ENCODE measurements around the gene MAU2. TPM values are rescaled to one million over a fixed set of nuclear protein-coding genes. Genes with fewer than 3 reads are reported as not detected.

Gene MAU2
- total RNA-seq, 1 experiment from 2014 or later, result 37.3 TPM

- Histone ChIP-seq H3K79me2 (ENCODE audit: low read length) (no peaks in the 10 kb centered on the region), H3K9me2 (replicated peaks; ENCODE audit: insufficient read depth, low read length) (no peaks in the 10 kb centered on the region), H3K27ac (ENCODE audit: low read length) (no peak overlapping the region), H3K4me1 (ENCODE audit: low read length) (peaks cover 5% of the 10 kb centered on the region), H3K27me3 (ENCODE audit: low read length) (no peaks in the 10 kb centered on the region), H3K36me3 (ENCODE audit: insufficient read depth, low read length) (peaks cover 7% of the 10 kb centered on the region; the same call in 1 of the 2 replicates), H3K4me3 (ENCODE audit: low read length) (no peak overlapping the region), H3K9ac (ENCODE audit: low read length) (no peak overlapping the region), H4K20me1 (ENCODE audit: insufficient read depth, low read depth, low read length) (no peaks in the 10 kb centered on the region), H2AFZ (ENCODE audit: low read length) (no peak overlapping the region), H3K9me3 (ENCODE audit: low read length) (no peaks in the 10 kb centered on the region), H3K4me2 (ENCODE audit: low read depth, low read length, poor library complexity, severe bottlenecking) (no peak overlapping the region)
- no peak for DNase-seq
These were observed 41.5 kb upstream of the MAU2 start for GRCh38 chr19:19279062-19279612.

- H3K4me2 ChIP-seq (ENCODE audit: low read depth, low read length, poor library complexity, severe bottlenecking), result no peak overlapping the region
- H3K27ac ChIP-seq (ENCODE audit: low read length), result no peak overlapping the region
- H3K4me1 ChIP-seq (ENCODE audit: low read length), result peaks cover 5% of the 10 kb centered on the region
- no peak for DNase-seq
- H3K9me3 ChIP-seq (ENCODE audit: low read length), result no peaks in the 10 kb centered on the region
- H3K36me3 ChIP-seq (ENCODE audit: insufficient read depth, low read length), result peaks cover 7% of the 10 kb centered on the region; the same call in 1 of the 2 replicates
- H3K79me2 ChIP-seq (ENCODE audit: low read length), result no peaks in the 10 kb centered on the region
- H4K20me1 ChIP-seq (ENCODE audit: insufficient read depth, low read depth, low read length), result no peaks in the 10 kb centered on the region
- no peaks in the 10 kb centered on the region for H3K27me3 ChIP-seq (ENCODE audit: low read length)
- H3K9me2 ChIP-seq (replicated peaks; ENCODE audit: insufficient read depth, low read length), result no peaks in the 10 kb centered on the region
- H3K4me3 ChIP-seq (ENCODE audit: low read length), result no peak overlapping the region
- H3K9ac ChIP-seq (ENCODE audit: low read length), result no peak overlapping the region
- H2AFZ ChIP-seq (ENCODE audit: low read length), result no peak overlapping the region
These were observed 40.8 kb upstream of the MAU2 start for GRCh38 chr19:19279853-19280252.

DNA sequence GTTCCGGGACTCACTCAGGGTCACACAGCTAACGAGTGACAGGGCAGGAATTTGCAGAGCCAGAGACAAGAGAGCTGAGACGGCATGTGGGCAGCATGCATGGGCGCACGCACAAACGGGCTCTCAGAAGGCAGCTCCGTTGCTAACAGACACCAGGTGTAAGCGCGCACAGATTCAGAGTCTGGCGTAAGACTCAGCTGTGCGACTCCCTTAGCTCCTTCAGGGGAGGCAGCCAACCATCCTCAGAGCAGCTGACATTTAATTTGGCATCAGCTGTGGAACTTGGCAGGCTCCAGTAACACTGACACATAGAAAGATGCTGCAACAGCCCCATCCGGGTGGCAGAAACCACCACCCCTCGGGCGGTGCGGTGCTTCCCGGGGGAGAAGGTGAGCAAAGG is 40.1 kb upstream of the MAU2 start:
- Histone ChIP-seq H3K4me3 (ENCODE audit: low read length) (no peak overlapping the region), H4K20me1 (ENCODE audit: insufficient read depth, low read depth, low read length) (no peaks in the 10 kb centered on the region), H3K27ac (ENCODE audit: low read length) (no peak overlapping the region), H3K9me2 (replicated peaks; ENCODE audit: insufficient read depth, low read length) (no peaks in the 10 kb centered on the region), H2AFZ (ENCODE audit: low read length) (no peak overlapping the region), H3K4me2 (ENCODE audit: low read depth, low read length, poor library complexity, severe bottlenecking) (no peak overlapping the region), H3K27me3 (ENCODE audit: low read length) (no peaks in the 10 kb centered on the region), H3K9me3 (ENCODE audit: low read length) (no peaks in the 10 kb centered on the region), H3K36me3 (ENCODE audit: insufficient read depth, low read length) (peaks cover 9% of the 10 kb centered on the region; the same call in 1 of the 2 replicates), H3K9ac (ENCODE audit: low read length) (no peak overlapping the region), H3K4me1 (ENCODE audit: low read length) (peaks cover 3% of the 10 kb centered on the region), H3K79me2 (ENCODE audit: low read length) (no peaks in the 10 kb centered on the region)
- DNase-seq, result no peak

DNA sequence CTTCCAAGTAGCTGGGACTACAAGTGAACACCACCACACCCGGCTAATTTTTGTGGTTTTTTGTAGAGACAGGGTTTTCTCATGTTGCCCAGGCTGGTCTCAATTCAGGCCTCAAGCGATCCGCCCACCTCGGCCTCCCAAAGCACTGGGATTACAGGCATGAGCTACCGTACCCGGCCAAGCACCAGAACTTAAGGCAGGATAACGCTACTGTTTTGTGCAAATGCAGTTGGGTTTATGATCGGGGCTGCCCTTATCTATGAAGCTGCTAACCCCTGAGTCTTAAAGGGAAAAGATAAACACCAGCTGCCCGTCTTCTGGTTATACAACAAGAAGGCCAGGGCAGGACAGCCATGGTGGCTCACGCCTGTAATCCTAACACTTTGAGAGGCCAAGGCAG is 34.9 kb upstream of the MAU2 start:
- no peaks in the 10 kb centered on the region for H3K27me3 ChIP-seq (ENCODE audit: low read length)
- no peaks in the 10 kb centered on the region for H3K9me3 ChIP-seq (ENCODE audit: low read length)
- no peak overlapping the region for H3K27ac ChIP-seq (ENCODE audit: low read length)
- no peaks in the 10 kb centered on the region for H3K79me2 ChIP-seq (ENCODE audit: low read length)
- no peak overlapping the region for H3K4me2 ChIP-seq (ENCODE audit: low read depth, low read length, poor library complexity, severe bottlenecking)
- H3K4me1 ChIP-seq (ENCODE audit: low read length), result no peaks in the 10 kb centered on the region
- no peak overlapping the region for H3K4me3 ChIP-seq (ENCODE audit: low read length)
- no peaks in the 10 kb centered on the region for H3K9me2 ChIP-seq (replicated peaks; ENCODE audit: insufficient read depth, low read length)
- H3K36me3 ChIP-seq (ENCODE audit: insufficient read depth, low read length), result peaks cover 15% of the 10 kb centered on the region
- no peak for DNase-seq
- H4K20me1 ChIP-seq (ENCODE audit: insufficient read depth, low read depth, low read length), result no peaks in the 10 kb centered on the region
- no peak overlapping the region for H2AFZ ChIP-seq (ENCODE audit: low read length)
- H3K9ac ChIP-seq (ENCODE audit: low read length), result no peak overlapping the region

DNA sequence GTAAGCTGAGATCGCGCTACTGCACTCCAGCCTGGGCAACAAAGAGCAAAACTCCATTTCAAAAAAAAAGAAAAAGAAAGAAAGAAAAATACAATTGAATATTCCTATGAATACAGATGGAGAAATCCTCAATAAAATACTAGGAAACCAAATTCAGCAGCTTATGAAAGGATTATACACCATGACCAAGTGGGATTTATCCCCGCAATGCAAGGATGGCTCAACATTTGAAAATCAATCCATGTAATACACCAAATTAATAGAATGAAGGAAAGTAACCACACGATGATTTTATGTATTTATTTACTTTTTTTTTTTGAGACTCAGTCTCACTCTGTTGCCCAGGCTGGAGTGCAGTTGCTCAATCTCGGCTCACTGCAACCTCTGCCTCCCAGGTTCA is 28.0 kb upstream of the MAU2 start:
- Histone ChIP-seq H3K4me2 (ENCODE audit: low read depth, low read length, poor library complexity, severe bottlenecking) (no peak overlapping the region), H3K27ac (ENCODE audit: low read length) (no peak overlapping the region), H3K4me3 (ENCODE audit: low read length) (no peak overlapping the region), H2AFZ (ENCODE audit: low read length) (no peak overlapping the region), H3K79me2 (ENCODE audit: low read length) (no peaks in the 10 kb centered on the region), H3K9ac (ENCODE audit: low read length) (no peak overlapping the region), H3K9me3 (ENCODE audit: low read length) (0 out of 2 replicates have a peak, but pooled peaks cover 3% of the 10 kb centered on the region), H3K4me1 (ENCODE audit: low read length) (no peaks in the 10 kb centered on the region), H3K27me3 (ENCODE audit: low read length) (no peaks in the 10 kb centered on the region), H3K36me3 (ENCODE audit: insufficient read depth, low read length) (peaks cover 33% of the 10 kb centered on the region), H3K9me2 (replicated peaks; ENCODE audit: insufficient read depth, low read length) (no peaks in the 10 kb centered on the region), H4K20me1 (ENCODE audit: insufficient read depth, low read depth, low read length) (no peaks in the 10 kb centered on the region)
- DNase-seq, result no peak

DNA sequence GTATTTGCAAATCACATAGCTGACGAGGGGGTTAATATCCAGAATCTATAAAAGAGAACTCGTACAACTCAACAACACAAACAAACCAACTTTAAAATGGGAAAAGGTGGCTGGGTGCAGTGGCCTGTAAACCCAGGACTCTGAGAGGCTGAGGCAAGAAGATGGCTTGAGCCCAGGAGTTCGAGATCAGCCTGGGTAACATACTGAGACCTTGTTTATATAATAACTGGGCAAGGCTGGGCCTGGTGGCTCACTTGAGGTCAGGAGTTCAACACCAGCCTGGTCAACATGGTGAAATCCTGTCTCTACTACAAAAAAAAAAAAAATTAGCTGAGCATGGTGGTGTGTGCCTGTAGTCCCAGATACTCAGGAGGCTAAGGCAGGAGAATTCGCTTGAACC is 25.7 kb upstream of the MAU2 start:
- Histone ChIP-seq H4K20me1 (ENCODE audit: insufficient read depth, low read depth, low read length) (no peaks in the 10 kb centered on the region), H3K36me3 (ENCODE audit: insufficient read depth, low read length) (peaks cover 30% of the 10 kb centered on the region)

GRCh38 chr19:19296953-19297689 is 23.5 kb upstream of the MAU2 start:
- Histone ChIP-seq H3K4me2 (ENCODE audit: low read depth, low read length, poor library complexity, severe bottlenecking) (no peak overlapping the region), H3K9me3 (ENCODE audit: low read length) (0 out of 2 replicates have a peak, but pooled peaks cover 3% of the 10 kb centered on the region), H3K4me3 (ENCODE audit: low read length) (no peak overlapping the region), H3K79me2 (ENCODE audit: low read length) (no peaks in the 10 kb centered on the region), H4K20me1 (ENCODE audit: insufficient read depth, low read depth, low read length) (no peaks in the 10 kb centered on the region), H3K36me3 (ENCODE audit: insufficient read depth, low read length) (peaks cover 28% of the 10 kb centered on the region), H3K4me1 (ENCODE audit: low read length) (no peaks in the 10 kb centered on the region), H3K9me2 (replicated peaks; ENCODE audit: insufficient read depth, low read length) (no peaks in the 10 kb centered on the region), H3K9ac (ENCODE audit: low read length) (no peak overlapping the region), H3K27me3 (ENCODE audit: low read length) (no peaks in the 10 kb centered on the region), H2AFZ (ENCODE audit: low read length) (no peak overlapping the region), H3K27ac (ENCODE audit: low read length) (no peak overlapping the region)
- no peak for DNase-seq

More for the DNA sequence above, 25.7 kb upstream of the MAU2 start:
- DNase-seq, result no peak
- H2AFZ ChIP-seq (ENCODE audit: low read length), result no peak overlapping the region
- H3K79me2 ChIP-seq (ENCODE audit: low read length), result no peaks in the 10 kb centered on the region
- H3K4me3 ChIP-seq (ENCODE audit: low read length), result no peak overlapping the region
- no peak overlapping the region for H3K27ac ChIP-seq (ENCODE audit: low read length)
- H3K9me2 ChIP-seq (replicated peaks; ENCODE audit: insufficient read depth, low read length), result no peaks in the 10 kb centered on the region
- no peaks in the 10 kb centered on the region for H3K4me1 ChIP-seq (ENCODE audit: low read length)
- no peak overlapping the region for H3K9ac ChIP-seq (ENCODE audit: low read length)
- H3K4me2 ChIP-seq (ENCODE audit: low read depth, low read length, poor library complexity, severe bottlenecking), result no peak overlapping the region
- no peaks in the 10 kb centered on the region for H3K27me3 ChIP-seq (ENCODE audit: low read length)
- H3K9me3 ChIP-seq (ENCODE audit: low read length), result 0 out of 2 replicates have a peak, but pooled peaks cover 3% of the 10 kb centered on the region

- H3K36me3 ChIP-seq (ENCODE audit: insufficient read depth, low read length), result peaks cover 22% of the 10 kb centered on the region
- no peaks in the 10 kb centered on the region for H3K4me1 ChIP-seq (ENCODE audit: low read length)
- H3K9ac ChIP-seq (ENCODE audit: low read length), result no peak overlapping the region
These were observed 22.9 kb upstream of the MAU2 start for GRCh38 chr19:19297759-19298158.

More at GRCh38 chr19:19297759-19298158, 22.9 kb upstream of the MAU2 start:
- no peak overlapping the region for H3K27ac ChIP-seq (ENCODE audit: low read length)
- H4K20me1 ChIP-seq (ENCODE audit: insufficient read depth, low read depth, low read length), result no peaks in the 10 kb centered on the region
- DNase-seq, result no peak
- no peak overlapping the region for H2AFZ ChIP-seq (ENCODE audit: low read length)
- H3K9me2 ChIP-seq (replicated peaks; ENCODE audit: insufficient read depth, low read length), result no peaks in the 10 kb centered on the region
- no peak overlapping the region for H3K4me3 ChIP-seq (ENCODE audit: low read length)
- 0 out of 2 replicates have a peak, but pooled peaks cover 3% of the 10 kb centered on the region for H3K9me3 ChIP-seq (ENCODE audit: low read length)
- H3K27me3 ChIP-seq (ENCODE audit: low read length), result no peaks in the 10 kb centered on the region
- H3K79me2 ChIP-seq (ENCODE audit: low read length), result no peaks in the 10 kb centered on the region
- H3K4me2 ChIP-seq (ENCODE audit: low read depth, low read length, poor library complexity, severe bottlenecking), result no peak overlapping the region

All from Karpas-422 (cell line).